GM19467 (cell line): Measurements from ENCODE around the gene REC114.
"Not testable (repeated sequence)": the region's sequence is repeated elsewhere in the genome, so short reads cannot be mapped to it uniquely, and the experiment has no call there.

Experiments used
- ATAC-seq: cut with Tn5 transposase; IDR thresholded peaks from one replicate; pipeline ENCODE4 v1.9.1; 2021; ENCODE audit warnings: mild to moderate bottlenecking, moderate library complexity; ENCODE audit not compliant: unreplicated experiment

Gene REC114

DNA sequence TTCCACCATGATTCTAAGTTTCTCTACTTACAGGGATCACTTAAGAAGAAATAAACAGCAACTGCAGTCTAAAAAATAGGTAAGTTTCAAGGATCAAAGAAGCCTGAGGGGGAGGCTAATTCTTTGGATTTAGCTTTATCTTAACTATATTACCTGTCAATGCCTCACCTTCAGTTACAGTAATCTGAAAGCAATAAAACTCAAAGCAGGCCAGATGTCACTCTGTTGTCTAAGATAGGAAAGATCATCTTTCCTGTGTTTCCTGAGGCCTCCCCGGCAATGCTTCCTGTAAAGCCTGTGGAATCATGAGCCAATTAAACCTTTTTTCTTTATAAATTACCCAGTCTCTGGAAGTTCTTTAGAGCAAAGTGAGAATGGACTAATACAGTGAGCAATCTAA lies 130.1 kb downstream of the REC114 start:
- no peak for ATAC-seq

DNA sequence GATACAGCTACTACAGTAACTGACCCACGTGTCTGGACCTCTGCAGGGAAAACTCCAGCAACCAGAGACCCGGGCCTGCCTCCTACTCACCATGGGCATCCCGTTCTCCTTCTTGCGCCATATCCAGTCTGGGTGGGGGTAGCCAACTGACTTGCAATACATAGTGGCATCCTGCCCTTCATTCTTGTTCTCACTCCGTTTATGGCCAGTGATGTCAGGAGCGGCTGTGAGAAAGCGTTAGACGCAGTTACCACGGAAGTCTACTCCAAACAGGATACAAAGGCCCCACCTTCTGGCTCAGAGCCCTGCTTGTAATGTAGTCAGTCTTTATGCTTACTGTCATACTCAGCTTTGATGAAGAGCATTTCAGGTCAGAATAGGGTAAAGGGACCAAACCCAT lies 130.6 kb downstream of the REC114 start:
- no peak for ATAC-seq

DNA sequence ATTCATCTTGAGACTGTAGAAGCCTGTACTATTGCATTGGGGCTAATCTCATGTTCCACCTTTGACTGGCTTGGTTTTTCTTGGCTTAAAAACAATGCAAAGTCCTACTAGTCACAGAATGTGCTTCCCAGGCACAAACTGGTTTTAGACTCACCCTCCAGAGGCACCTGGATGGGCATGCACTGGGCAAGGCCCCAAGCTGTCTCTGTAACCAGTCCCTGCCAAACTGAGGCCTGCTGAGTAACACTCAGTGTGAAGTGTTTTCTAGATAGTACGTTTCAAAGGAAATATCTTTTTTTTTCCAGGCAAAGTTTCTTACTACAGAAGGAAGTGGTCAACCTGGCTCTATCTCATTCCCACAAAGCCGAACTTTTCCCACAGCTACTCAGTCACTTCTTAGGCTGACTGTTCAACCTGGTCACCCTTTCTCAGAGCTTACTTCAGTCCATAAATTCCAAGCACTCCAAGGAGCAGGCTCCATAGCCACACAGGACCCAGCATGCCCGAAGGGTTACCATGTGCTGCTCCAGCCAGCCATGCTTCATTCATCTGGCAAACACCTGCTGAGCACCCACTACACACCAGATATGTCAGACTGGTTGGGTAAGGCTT lies 132.8 kb downstream of the REC114 start:
- ATAC-seq = no peak

DNA sequence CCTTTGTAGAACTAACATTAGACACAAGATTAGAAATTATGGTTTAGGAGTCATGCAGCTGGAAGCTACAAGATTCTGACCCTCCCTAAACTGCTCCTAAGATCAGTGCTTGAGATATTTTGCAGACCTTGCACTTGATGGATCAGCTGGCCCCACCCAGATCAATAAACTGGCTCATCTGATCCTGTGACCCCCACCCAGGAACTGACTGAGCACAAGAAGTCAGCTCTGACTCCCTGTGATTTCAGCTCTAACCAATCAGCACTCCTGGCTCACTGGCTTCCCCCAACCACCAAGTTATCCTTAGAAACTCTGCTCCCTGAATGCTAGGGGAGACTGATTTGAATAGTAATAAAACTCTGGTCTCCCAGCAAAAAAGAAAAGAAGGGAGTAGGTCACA lies 134.6 kb downstream of the REC114 start:
- not testable (repeated sequence) for ATAC-seq

GRCh38 chr15:73578026-73578425 lies 135.1 kb downstream of the REC114 start:
- no peak for ATAC-seq

DNA sequence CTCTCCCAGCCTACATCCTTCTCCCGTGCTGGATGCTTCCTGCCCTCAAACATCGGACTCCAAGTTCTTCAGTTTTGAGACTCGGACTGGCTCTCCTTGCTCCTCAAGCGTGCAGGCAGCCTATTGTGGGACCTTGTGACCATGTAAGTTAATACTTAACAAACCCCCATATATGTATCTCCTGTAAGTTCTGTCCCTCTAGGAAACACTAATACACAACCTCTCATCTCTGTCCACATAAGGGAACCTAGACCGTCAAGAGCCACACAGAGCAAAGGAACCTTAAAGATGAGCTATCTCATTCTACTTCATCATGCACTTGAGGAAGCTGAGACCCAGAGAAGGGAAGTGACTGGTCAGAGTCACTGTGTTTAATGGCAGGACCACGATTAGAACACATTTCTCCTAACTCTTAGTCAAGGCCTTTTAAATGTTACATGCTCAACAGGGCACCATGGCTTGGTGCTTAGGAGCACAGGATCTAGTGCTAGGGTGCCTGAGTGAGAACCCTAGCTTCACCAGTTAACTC lies 140.0 kb downstream of the REC114 start:
- no peak for ATAC-seq

GRCh38 chr15:73583544-73583943 lies 140.6 kb downstream of the REC114 start:
- ATAC-seq = no peak

GRCh38 chr15:73584699-73585420 lies 141.9 kb downstream of the REC114 start:
- ATAC-seq = no peak

- ATAC-seq = no peak
These were observed 143.1 kb downstream of the REC114 start for GRCh38 chr15:73585871-73586654.

GRCh38 chr15:73589766-73590165 lies 146.8 kb downstream of the REC114 start:
- ATAC-seq = no peak

- no peak for ATAC-seq
These were observed 147.3 kb downstream of the REC114 start for GRCh38 chr15:73590263-73590662.

- ATAC-seq = no peak
These were observed 150.5 kb downstream of the REC114 start for GRCh38 chr15:73593304-73594074.

DNA sequence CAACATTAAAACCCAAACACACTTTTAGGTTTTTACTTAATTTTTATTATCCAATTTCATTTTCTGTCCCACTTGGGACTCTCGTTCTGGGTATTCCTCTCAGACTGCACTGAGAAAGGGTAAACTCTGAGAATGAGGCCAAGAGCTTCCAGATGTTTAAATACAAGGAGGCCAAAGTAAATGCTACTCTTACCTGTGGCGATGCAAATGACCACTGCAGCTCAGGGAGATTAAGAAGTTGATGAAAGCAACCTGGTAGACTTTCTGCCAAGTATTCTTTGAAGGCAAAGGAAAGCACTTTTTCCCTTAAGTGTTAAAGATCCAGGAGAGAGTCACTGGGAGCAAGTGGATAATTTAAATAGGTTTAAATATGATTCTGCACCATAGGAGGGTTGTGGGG lies 151.1 kb downstream of the REC114 start:
- no peak for ATAC-seq

GRCh38 chr15:73596174-73596573 lies 153.2 kb downstream of the REC114 start:
- ATAC-seq = no peak

DNA sequence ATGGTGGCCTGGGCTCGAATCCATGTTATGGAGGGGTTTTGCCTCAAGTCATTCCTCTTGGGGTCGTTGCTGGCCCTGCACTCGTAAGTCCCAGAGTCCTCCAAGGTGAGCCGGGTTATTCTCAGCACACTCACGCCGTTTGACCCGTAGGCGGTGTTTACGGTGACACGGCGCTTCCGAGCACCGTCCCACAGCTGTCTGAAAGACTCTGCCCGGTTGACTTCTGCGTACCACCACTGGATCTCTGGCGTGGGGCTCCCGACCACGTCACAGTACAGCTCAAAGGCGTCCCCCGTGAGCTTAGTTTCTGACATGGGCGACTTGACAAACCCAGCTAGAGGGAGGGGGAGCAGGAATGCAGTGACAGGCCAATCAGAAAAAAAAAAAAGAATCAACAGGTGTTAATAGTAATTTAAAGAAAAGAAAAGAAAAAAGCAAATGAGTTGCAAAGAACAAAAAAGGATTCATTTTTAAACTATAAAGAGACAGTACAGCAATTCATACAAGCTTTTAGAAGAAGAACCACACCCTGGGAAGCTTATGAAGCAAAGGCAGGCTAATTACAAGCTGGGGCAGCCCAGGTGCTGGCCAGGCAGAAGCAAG lies 154.2 kb downstream of the REC114 start:
- ATAC-seq = no peak

DNA sequence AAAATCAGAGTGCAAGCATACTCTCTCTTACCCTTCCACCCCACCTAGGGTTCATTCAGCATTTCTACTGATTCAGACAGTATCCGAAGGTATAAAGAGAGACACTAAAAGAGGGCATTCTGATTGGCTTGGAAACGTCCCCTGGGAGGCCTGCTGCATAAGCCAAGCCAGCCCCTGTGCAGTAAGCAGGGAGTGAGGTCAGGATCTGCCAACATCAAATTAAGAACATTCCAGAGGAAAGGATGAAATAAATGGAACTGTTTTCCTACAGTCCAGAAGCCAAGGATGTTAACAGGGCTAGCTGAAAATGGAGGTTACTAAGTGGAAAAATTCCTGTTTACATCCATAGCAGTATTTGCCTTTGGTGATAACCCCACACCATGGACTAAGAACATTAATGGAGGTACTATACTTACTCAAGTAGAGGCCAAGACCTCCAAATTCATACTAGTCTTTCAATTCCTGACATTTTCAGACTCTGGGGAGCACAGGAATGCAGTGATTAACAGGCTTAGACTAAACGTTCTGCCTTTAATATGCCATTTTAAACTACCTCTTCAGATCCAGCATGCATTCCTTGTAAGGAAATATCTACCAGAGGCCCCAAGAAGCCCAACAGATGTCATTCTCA lies 155.7 kb downstream of the REC114 start:
- ATAC-seq = no peak

- no peak for ATAC-seq
These were observed 157.0 kb downstream of the REC114 start for GRCh38 chr15:73599934-73600333.

DNA sequence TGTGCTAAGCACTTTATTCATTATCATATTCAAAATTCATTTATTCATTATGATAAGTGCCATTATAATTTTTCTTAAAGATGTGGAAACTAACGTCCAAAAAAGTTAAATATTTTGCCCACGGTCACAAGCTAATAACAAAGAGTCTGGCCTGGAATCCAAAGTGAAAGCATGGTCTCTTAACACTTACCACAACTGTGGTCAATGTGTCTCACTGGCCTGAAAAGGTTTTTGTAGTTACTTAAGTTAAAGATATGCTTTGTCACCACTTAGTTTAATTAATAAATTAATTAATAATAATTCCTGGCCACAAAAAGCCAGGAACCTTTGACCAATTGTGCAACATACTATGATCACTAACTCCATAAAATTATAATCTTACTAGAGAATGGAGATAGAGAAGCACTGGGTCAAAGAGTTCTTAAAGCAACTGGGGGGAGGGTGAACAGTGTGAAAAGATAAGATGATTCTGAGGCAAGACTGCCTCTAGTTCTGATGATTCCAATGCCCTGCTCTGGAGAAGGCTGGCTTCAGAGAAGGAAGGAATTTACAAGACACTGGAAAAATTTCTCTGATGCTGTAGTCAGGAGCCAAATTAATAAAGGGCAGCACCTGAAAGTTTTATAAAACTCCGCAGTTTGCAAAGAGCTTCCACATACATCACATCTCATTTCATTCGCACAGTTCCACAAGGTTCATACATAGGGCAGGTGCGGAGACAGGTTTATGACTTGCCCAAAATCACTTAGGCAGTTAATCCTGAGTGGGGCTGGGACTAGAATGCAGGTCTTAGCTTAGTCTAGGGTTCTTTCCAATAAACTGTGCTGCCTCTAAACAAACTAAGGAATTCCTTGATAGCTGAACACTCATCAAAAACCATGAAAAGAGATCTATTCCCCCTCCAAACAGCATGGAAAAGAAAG lies 157.7 kb downstream of the REC114 start:
- no peak for ATAC-seq
